OCI-LY7 (cell line): ENCODE results near the gene MAN1A1. TPM values are rescaled to one million over a fixed set of nuclear protein-coding genes. Genes with fewer than 3 reads are reported as not detected.

Source experiments
- BruUV-seq: library from RNA; stranded (reverse); fragments of 400-500 nt; replicated peaks from 2 replicates; lab custom pipeline; 2021; lab: Mats Ljungman, UMichigan
- CTCF ChIA-PET: fragments of 300-600 bp; sonication (Branson Sonifier 250); formaldehyde crosslinking; loops from one replicate; lab custom pipeline; 2022; ENCODE audit warnings: antibody characterized with exemption; ENCODE audit not compliant: unreplicated experiment; lab: Charles Lee
- POLR2A ChIA-PET: fragments of 300-600 bp; sonication (Branson Sonifier 250); formaldehyde crosslinking; loops from one replicate; lab custom pipeline; 2022; ENCODE audit warnings: antibody characterized with exemption; lab: Charles Lee
- DNase-seq: peaks from one replicate; pipeline ENCODE4 v3.0.0-alpha.2; 2015; ENCODE audit warnings: low spot score
- H2AFZ ChIP-seq: fragments of 200-600 bp; sonication (generic), shearing (Covaris generic); 2 replicates; pipeline ENCODE4 v1.6.1; 2014; ENCODE audit warnings: mild to moderate bottlenecking, antibody characterized with exemption, low read length, moderate library complexity
- H3K27ac ChIP-seq: fragments of 200-600 bp; sonication (generic); 2 replicates; pipeline ENCODE4 v1.5.1; 2014; ENCODE audit warnings: mixed run types, low read depth, mild to moderate bottlenecking, moderate library complexity, low read length, inconsistent platforms; ENCODE audit not compliant: poor library complexity, severe bottlenecking
- H3K36me3 ChIP-seq: fragments of 200-600 bp; sonication (generic); 2 replicates; pipeline ENCODE4 v1.6.1; 2014; ENCODE audit warnings: mild to moderate bottlenecking, antibody characterized with exemption, low read length, moderate library complexity, mixed read lengths; ENCODE audit not compliant: insufficient read depth
- H3K4me1 ChIP-seq: fragments of 200-600 bp; sonication (generic); 2 replicates; pipeline ENCODE4 v1.5.1; 2014; ENCODE audit warnings: mild to moderate bottlenecking, low read length; ENCODE audit not compliant: insufficient read depth, poor library complexity, severe bottlenecking
- H3K4me2 ChIP-seq: fragments of 200-600 bp; sonication (generic); 2 replicates; pipeline ENCODE4 v1.6.1; 2014; ENCODE audit warnings: mild to moderate bottlenecking, low read length
- H3K4me3 ChIP-seq: fragments of 200-600 bp; sonication (generic); 2 replicates; pipeline ENCODE4 v1.5.1; 2014; ENCODE audit warnings: mild to moderate bottlenecking, low read depth, low read length; ENCODE audit not compliant: poor library complexity, severe bottlenecking
- H3K79me2 ChIP-seq: fragments of 200-600 bp; sonication (generic); 2 replicates; pipeline ENCODE4 v1.6.1; 2016; ENCODE audit warnings: low read depth, mild to moderate bottlenecking, low read length, moderate library complexity, mixed read lengths; ENCODE audit not compliant: insufficient read depth
- H3K9me2 ChIP-seq: fragments of 200-600 bp; sonication (generic); 2 replicates; pipeline ENCODE4 v1.6.1; 2016; ENCODE audit warnings: mild to moderate bottlenecking, low read length, mixed read lengths; ENCODE audit not compliant: insufficient read depth
- H3K9me3 ChIP-seq: fragments of 200-600 bp; sonication (generic); 2 replicates; pipeline ENCODE4 v1.6.1; 2014; ENCODE audit warnings: mild to moderate bottlenecking, mixed run types, low read length, mixed read lengths
- H4K20me1 ChIP-seq: fragments of 200-600 bp; sonication (generic); 2 replicates; pipeline ENCODE4 v1.6.1; 2014; ENCODE audit warnings: mild to moderate bottlenecking, antibody characterized with exemption, low read length, moderate library complexity, mixed read lengths; ENCODE audit not compliant: insufficient read depth
- CTCF ChIP-seq: fragments of 200-600 bp; sonication (generic); conservative IDR thresholded peaks from 2 replicates; pipeline ENCODE4 v1.5.1; 2014; ENCODE audit warnings: mild to moderate bottlenecking, antibody characterized with exemption, low read length, moderate library complexity, mixed read lengths
- EZH2phosphoT487 ChIP-seq: fragments of 200-600 bp; sonication (generic); IDR thresholded peaks from 2 replicates; pipeline ENCODE4 v1.6.1; 2018; ENCODE audit warnings: low read depth, borderline replicate concordance, mild to moderate bottlenecking, mixed run types, antibody characterized with exemption, low read length, moderate library complexity, mixed read lengths
- intact Hi-C: fragments of 100-400 bp; cut with micrococcal nuclease; formaldehyde crosslinking; loops from one replicate; pipeline ENCODE4 v1.10.0; 2022; ENCODE audit not compliant: unreplicated experiment
- total RNA-seq, 2 experiments: library from RNA; depleted of rRNA in 1 of 2; stranded (reverse); fragments of >200 nt in 1 of 2; shearing (Covaris generic) in 1 of 2; gene quantifications; 2 replicates each; pipeline ENCODE4 v1.2.3, GENCODE V29; 2014 to 2022

The MAN1A1 gene
- total RNA-seq, 2 experiments from 2014 or later: 72.4 to 74.3 TPM

- H3K4me1 ChIP-seq: no peaks in the 10 kb centered on the region
- H3K4me2 ChIP-seq: no peak overlapping the region
- POLR2A ChIA-PET: interaction anchor here (1.6 kb wide), 1 partner anchor 9 kb away, joined by 4 read pairs; no protein-coding TSS in a partner anchor
- H2AFZ ChIP-seq: no peak overlapping the region
- intact Hi-C loops: no loop called here
- H3K27ac ChIP-seq: no peak overlapping the region
- CTCF ChIA-PET: no interaction called here
- peaks cover 54% of the 10 kb centered on the region; the same call in 1 of the 2 replicates for H3K79me2 ChIP-seq
- DNase-seq: no peak
- BruUV-seq: no TSS peak
- no peak overlapping the region for H3K4me3 ChIP-seq
- TF ChIP-seq EZH2phosphoT487 (no peak), CTCF (no peak)
- H3K36me3 ChIP-seq: peaks cover 83% of the 10 kb centered on the region
- H3K9me3 ChIP-seq: no peaks in the 10 kb centered on the region
- H3K9me2 ChIP-seq: no peaks in the 10 kb centered on the region
- H4K20me1 ChIP-seq: peaks cover 12% of the 10 kb centered on the region; the same call in 1 of the 2 replicates
Measured at GRCh38 chr6:119227377-119227776, 122.2 kb downstream of the MAN1A1 start.

DNA sequence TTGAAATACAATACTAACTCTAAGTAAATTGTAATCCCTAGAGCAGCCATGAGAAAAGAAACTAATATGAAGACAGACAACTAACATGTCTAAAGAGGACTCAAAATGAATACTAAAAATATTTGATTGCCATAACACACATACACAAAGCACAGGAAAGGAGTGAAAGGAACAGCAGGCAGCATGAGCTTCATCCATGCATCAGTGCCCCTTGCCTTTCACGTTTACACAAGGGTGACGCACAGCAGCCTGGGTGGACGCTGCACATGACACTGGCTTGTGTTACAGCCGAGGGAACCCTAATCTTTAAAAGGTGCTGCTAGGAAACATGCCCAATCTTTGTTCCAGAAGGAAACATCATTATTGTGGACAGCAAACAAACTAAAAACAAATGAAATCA, 123.5 kb downstream of the MAN1A1 start:
- Histone ChIP-seq H3K9me3 (no peaks in the 10 kb centered on the region), H3K4me2 (no peak overlapping the region), H3K4me3 (no peak overlapping the region), H3K36me3 (peaks cover 86% of the 10 kb centered on the region), H2AFZ (no peak overlapping the region), H3K27ac (no peak overlapping the region), H3K4me1 (no peaks in the 10 kb centered on the region), H3K9me2 (no peaks in the 10 kb centered on the region), H4K20me1 (peaks cover 12% of the 10 kb centered on the region; the same call in 1 of the 2 replicates), H3K79me2 (peaks cover 62% of the 10 kb centered on the region; the same call in 1 of the 2 replicates)
- DNase-seq: no peak
- intact Hi-C loops: no loop called here
- ChIA-PET POLR2A (interaction anchor here (1.6 kb wide), 1 partner anchor 8 kb away, joined by 4 read pairs; no protein-coding TSS in a partner anchor), CTCF (no interaction called here)
- no TSS peak for BruUV-seq
- no peak for TF ChIP-seq CTCF
- TF ChIP-seq EZH2phosphoT487: no peak

GRCh38 chr6:119224095-119224701, 125.4 kb downstream of the MAN1A1 start:
- Histone ChIP-seq H3K4me2 (no peak overlapping the region), H3K27ac (no peak overlapping the region), H3K36me3 (peaks cover 83% of the 10 kb centered on the region), H3K9me3 (no peaks in the 10 kb centered on the region), H3K9me2 (no peaks in the 10 kb centered on the region), H3K4me3 (no peak overlapping the region), H3K4me1 (no peaks in the 10 kb centered on the region), H2AFZ (no peak overlapping the region), H4K20me1 (peaks cover 15% of the 10 kb centered on the region; the same call in 1 of the 2 replicates), H3K79me2 (peaks cover 79% of the 10 kb centered on the region)
- CTCF ChIA-PET: no interaction called here
- intact Hi-C loops: no loop called here
- no TSS peak for BruUV-seq
- POLR2A ChIA-PET: interaction anchor here (1.7 kb wide), 1 partner anchor 11 kb away, joined by 7 read pairs; no protein-coding TSS in a partner anchor
- DNase-seq: no peak
- TF ChIP-seq CTCF (no peak), EZH2phosphoT487 (no peak)
